ENCODE data around the gene DDIT3. TPM values are rescaled to one million over a fixed set of nuclear protein-coding genes. Genes with fewer than 3 reads are reported as not detected.

The DDIT3 gene
- total and polyA plus RNA-seq, 2 of the 13 experiments (the other 11 are each of a cell fraction or from before 2014, with no cell fraction given) = 27.5 to 48.7 TPM

DNA sequence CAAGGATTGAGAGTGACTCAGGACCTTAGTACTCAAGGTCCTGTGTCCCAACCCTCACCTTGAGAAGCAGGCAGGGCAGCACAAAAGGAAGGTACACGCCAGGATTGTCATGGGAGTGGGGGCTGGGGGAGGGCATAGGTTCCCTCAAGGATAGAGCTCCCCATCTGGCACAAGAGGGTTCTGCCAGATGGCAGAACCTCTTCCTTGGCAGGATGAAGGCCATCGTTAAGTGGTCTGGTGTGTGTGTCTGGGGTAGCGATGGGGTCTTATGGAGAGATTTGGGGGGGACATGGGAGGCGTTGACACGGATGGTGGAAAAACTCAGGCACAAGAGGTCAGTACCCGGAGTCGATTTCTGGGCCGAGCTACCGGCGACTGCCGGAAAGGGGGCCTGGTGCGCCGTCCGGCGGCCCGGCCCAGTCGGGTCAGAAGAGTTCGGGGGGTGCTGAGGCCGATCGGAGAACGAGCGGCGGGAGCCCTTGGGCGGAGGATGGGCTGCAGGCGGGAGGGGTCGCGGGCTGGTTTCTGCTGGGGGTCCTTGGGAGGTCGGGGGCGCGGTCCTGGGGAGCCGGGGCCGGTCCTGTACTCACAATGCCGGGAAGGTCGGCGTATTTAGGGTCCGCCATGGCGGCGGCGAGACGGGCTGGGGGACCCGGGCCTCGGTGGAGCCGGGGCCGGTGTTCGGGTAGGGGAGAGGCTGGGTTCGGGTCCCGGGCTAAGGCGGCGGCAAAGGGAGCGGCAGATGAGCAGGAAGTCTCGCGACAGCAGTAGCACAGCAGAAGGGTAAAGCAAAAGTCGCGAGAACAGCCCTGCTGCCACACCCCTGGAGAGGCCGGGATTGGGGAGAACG lies 26.3 kb upstream of the DDIT3 start, which contains the start of gene DCTN2:
Gene DCTN2, minus strand, starts transcription at position 755 of the 850 bp plus-strand sequence. Its CDS starts 129 bp downstream, at position 626.
- TSS peak; percentile 75 for BruUV-seq (replicated peaks)
- peaks cover 20% of the 10 kb centered on the region for H3K79me2 ChIP-seq (ENCODE audit: insufficient read depth, low read length)
- TF ChIP-seq ZNF354B (CRISPR knock-in tag; IDR thresholded peaks at IDR 0.05) (no peak), KDM2A (CRISPR knock-in tag; IDR thresholded peaks at IDR 0.05; ENCODE audit: borderline replicate concordance, low read depth) (peak; percentile 51; the same call in 1 of the 2 replicates), SSRP1 (CRISPR knock-in tag; IDR thresholded peaks at IDR 0.05) (no peak), TBP (CRISPR knock-in tag; IDR thresholded peaks at IDR 0.05) (no peak), AHR (CRISPR knock-in tag; IDR thresholded peaks at IDR 0.05) (no peak), ZNF333 (CRISPR knock-in tag; IDR thresholded peaks at IDR 0.05; ENCODE audit: borderline replicate concordance) (no peak), RBM22 (optimal IDR thresholded peaks at IDR 0.05; ENCODE audit: low read length) (no peak), ZZZ3 (CRISPR knock-in tag; IDR thresholded peaks at IDR 0.05; ENCODE audit: borderline replicate concordance) (peak; percentile 71; the same call in 1 of the 2 replicates), SP4 (CRISPR knock-in tag; IDR thresholded peaks at IDR 0.05) (peak; percentile 44; the same call in 1 of the 2 replicates), ZNF83 (CRISPR knock-in tag; IDR thresholded peaks at IDR 0.05; ENCODE audit: borderline replicate concordance) (no peak), ZNF737 (CRISPR knock-in tag; IDR thresholded peaks at IDR 0.05; ENCODE audit: borderline replicate concordance) (no peak)
- TF ChIP-seq, protein P1, sequence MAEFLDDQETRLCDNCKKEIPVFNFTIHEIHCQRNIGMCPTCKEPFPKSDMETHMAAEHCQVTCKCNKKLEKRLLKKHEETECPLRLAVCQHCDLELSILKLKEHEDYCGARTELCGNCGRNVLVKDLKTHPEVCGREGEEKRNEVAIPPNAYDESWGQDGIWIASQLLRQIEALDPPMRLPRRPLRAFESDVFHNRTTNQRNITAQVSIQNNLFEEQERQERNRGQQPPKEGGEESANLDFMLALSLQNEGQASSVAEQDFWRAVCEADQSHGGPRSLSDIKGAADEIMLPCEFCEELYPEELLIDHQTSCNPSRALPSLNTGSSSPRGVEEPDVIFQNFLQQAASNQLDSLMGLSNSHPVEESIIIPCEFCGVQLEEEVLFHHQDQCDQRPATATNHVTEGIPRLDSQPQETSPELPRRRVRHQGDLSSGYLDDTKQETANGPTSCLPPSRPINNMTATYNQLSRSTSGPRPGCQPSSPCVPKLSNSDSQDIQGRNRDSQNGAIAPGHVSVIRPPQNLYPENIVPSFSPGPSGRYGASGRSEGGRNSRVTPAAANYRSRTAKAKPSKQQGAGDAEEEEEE (CRISPR knock-in tag; IDR thresholded peaks at IDR 0.05; ENCODE audit: borderline replicate concordance) = no peak
- TF ChIP-seq, protein P2, sequence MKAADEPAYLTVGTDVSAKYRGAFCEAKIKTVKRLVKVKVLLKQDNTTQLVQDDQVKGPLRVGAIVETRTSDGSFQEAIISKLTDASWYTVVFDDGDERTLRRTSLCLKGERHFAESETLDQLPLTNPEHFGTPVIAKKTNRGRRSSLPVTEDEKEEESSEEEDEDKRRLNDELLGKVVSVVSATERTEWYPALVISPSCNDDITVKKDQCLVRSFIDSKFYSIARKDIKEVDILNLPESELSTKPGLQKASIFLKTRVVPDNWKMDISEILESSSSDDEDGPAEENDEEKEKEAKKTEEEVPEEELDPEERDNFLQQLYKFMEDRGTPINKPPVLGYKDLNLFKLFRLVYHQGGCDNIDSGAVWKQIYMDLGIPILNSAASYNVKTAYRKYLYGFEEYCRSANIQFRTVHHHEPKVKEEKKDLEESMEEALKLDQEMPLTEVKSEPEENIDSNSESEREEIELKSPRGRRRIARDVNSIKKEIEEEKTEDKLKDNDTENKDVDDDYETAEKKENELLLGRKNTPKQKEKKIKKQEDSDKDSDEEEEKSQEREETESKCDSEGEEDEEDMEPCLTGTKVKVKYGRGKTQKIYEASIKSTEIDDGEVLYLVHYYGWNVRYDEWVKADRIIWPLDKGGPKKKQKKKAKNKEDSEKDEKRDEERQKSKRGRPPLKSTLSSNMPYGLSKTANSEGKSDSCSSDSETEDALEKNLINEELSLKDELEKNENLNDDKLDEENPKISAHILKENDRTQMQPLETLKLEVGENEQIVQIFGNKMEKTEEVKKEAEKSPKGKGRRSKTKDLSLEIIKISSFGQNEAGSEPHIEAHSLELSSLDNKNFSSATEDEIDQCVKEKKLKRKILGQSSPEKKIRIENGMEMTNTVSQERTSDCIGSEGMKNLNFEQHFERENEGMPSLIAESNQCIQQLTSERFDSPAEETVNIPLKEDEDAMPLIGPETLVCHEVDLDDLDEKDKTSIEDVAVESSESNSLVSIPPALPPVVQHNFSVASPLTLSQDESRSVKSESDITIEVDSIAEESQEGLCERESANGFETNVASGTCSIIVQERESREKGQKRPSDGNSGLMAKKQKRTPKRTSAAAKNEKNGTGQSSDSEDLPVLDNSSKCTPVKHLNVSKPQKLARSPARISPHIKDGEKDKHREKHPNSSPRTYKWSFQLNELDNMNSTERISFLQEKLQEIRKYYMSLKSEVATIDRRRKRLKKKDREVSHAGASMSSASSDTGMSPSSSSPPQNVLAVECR (CRISPR knock-in tag; IDR thresholded peaks at IDR 0.05; ENCODE audit: borderline replicate concordance) = peak; percentile 51; the same call in 1 of the 2 replicates
- TF ChIP-seq, protein P3, sequence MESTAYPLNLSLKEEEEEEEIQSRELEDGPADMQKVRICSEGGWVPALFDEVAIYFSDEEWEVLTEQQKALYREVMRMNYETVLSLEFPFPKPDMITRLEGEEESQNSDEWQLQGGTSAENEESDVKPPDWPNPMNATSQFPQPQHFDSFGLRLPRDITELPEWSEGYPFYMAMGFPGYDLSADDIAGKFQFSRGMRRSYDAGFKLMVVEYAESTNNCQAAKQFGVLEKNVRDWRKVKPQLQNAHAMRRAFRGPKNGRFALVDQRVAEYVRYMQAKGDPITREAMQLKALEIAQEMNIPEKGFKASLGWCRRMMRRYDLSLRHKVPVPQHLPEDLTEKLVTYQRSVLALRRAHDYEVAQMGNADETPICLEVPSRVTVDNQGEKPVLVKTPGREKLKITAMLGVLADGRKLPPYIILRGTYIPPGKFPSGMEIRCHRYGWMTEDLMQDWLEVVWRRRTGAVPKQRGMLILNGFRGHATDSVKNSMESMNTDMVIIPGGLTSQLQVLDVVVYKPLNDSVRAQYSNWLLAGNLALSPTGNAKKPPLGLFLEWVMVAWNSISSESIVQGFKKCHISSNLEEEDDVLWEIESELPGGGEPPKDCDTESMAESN (CRISPR knock-in tag; conservative IDR thresholded peaks at IDR 0.05) = peak; percentile 32; the same call in 1 of the 2 replicates

More for the DNA sequence above, 26.3 kb upstream of the DDIT3 start, which contains the start of gene DCTN2:
- H3K27me3 ChIP-seq (ENCODE audit: control insufficient read depth in 1 of 2, insufficient read depth in 2 of 2, low read length in 2 of 2) = peaks cover 0 to 27% of the 10 kb centered on the region in 2 experiments; a peak in 2 of 5 replicates
- H3K36me3 ChIP-seq (replicated peaks in 1 of 2; ENCODE audit: control insufficient read depth in 1 of 2, insufficient read depth in 2 of 2, low read length in 2 of 2) = 0 out of 5 replicates have a peak, but pooled peaks cover 0 to 3% of the 10 kb centered on the region in 2 experiments
- peak within 1 kb of the TSS; percentile 95 for H3K9ac ChIP-seq (ENCODE audit: insufficient read depth, low read depth, low read length)
- H3K4me2 ChIP-seq (ENCODE audit: low read depth, low read length) = peak within 1 kb of the TSS; percentile 94
- H3K27ac ChIP-seq (ENCODE audit: extremely low read length, insufficient read depth, low read length) = peak within 1 kb of the TSS; percentile 56
- ChIA-PET CTCF (ENCODE audit: low intra/inter-chr PET ratio, low total read pairs) (interaction anchor here (1.1 kb wide), 1 partner anchor 37 kb away, joined by 3 read pairs; no protein-coding TSS in a partner anchor), POLR2A (interaction anchor here (0.6 to 2.7 kb wide), 17 partner anchors 9 to 189 kb away, joined by 3 to 35 read pairs (median 5); partner anchors contain the start of genes ARHGEF25, B4GALNT1, DDIT3 and DTX3)
- no peaks in the 10 kb centered on the region for H3K9me3 ChIP-seq (ENCODE audit: low read length)
- in situ Hi-C loops (cut with HindIII; ENCODE audit: extremely low pct_ligation_motif_present, low pct_unique_long_range_greater_than_20kb) = no loop called here
- ATAC-seq (peak; percentile 96), DNase-seq (ENCODE audit: low spot score) (peak; percentile 94), FAIRE-seq (peak; percentile 98)
- under 1% methylated on average over 22 of the region's 56 CpGs for WGBS (ENCODE audit: low lambda C conversion rate)
- H3K4me1 ChIP-seq (ENCODE audit: insufficient read depth, low read length) = peaks cover 57% of the 10 kb centered on the region
- H2AFZ ChIP-seq (ENCODE audit: low read length) = peak within 1 kb of the TSS; percentile 95
- H4K20me1 ChIP-seq (ENCODE audit: insufficient read depth, low read length) = no peaks in the 10 kb centered on the region
- intact Hi-C loops (cut with micrococcal nuclease; ENCODE audit: unreplicated experiment) = loop anchor here (1.0 kb wide), 2 partner anchors 24 to 30 kb away; partner anchors contain the start of gene MBD6
- peak within 1 kb of the TSS; percentile 87 to 96 (median 91) for H3K4me3 ChIP-seq (replicated peaks in 1 of 3; ENCODE audit: insufficient read depth in 1 of 3, low read depth in 2 of 3, low read length in 3 of 3)

Measured in HepG2 (cell line).